ENCODE results near the gene NCR3LG1.
A peak's percentile ranks its signal among the peaks of the same experiment; 100 is the strongest.

Gene NCR3LG1, protein sequence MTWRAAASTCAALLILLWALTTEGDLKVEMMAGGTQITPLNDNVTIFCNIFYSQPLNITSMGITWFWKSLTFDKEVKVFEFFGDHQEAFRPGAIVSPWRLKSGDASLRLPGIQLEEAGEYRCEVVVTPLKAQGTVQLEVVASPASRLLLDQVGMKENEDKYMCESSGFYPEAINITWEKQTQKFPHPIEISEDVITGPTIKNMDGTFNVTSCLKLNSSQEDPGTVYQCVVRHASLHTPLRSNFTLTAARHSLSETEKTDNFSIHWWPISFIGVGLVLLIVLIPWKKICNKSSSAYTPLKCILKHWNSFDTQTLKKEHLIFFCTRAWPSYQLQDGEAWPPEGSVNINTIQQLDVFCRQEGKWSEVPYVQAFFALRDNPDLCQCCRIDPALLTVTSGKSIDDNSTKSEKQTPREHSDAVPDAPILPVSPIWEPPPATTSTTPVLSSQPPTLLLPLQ

DNA sequence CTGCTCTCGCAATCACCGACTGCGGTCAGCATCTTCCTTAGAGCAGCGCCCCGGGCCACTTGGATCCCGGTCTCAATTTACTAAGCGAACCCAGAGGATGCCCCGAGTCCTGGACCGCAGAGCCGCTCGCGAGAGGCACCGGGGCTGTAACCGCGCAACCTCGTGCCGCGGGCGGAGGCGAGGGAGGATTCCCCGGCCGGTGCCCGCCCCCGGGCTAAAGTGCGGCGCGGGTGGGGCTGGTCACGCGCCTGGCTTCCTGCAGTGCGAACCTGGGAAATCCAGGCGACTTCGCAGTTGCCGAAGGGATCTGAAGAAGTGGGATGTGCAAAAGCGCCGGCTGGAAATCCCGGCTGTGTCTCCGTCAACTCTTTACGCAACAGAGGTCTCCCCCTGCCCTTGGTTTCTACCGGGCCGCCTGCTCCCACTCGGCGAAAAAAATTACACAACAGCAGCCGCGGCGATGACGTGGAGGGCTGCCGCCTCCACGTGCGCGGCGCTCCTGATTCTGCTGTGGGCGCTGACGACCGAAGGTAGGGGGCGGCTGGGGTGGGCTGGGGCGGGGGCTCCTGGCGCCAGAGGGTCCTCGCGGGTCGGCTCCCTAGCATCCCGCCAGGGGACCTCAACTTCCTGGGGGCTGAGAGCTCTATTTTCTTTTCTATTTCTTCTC, at the start of gene NCR3LG1:
Gene NCR3LG1 (plus strand): TSS at position 291 of the 667 bp plus-strand sequence. CDS start 170 bp downstream, at position 461.
- peak; percentile 75 for DNase-seq

DNA sequence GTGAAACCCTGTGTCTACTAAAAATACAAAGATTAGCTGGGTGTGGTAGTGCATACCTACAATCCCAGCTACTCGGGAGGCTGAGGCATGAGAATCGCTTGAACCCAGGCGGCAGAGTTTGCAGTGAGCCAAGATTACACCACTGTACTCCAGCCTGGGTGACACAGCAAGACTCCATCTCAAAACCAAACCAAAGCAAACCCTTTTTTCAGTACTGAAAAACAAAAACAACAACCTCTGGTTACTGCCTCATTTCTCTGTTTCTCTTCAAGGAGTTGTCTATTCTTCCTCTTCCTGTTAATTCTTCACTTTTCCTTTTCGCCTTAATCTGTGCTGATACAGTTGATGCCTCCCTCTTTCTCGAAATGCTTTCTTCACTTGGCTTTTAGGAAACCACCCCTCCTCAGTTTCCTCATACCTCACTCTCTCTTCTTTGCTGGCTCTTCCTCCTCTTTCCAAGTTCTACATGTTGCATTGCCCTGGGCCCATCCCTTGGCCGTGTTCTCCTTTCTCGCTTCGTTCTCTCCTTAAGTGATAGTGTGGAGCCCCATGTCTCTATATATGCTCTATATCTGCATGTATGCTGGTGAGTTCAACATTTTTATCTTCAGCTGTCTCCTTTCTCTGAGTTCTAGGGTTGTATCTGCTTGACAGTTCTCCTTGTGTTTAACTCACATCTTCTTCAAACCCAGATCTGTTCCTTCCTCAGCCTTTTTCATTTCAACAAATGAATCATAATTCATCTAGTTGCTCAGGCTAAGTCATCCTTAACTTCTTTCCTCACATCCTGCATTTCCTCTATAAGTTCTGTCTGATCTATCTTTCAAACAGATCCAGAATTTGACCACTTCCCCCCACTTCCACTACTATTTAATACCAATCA, 38.0 kb upstream of the NCR3LG1 start:
- no peak for DNase-seq

GRCh38 chr11:17314232-17314547, 37.4 kb upstream of the NCR3LG1 start:
- peak; percentile 20 for DNase-seq

GRCh38 chr11:17314904-17315426, 36.6 kb upstream of the NCR3LG1 start:
- no peak for DNase-seq

- DNase-seq = no peak
These were observed 22.6 kb upstream of the NCR3LG1 start for GRCh38 chr11:17328871-17329494.

DNA sequence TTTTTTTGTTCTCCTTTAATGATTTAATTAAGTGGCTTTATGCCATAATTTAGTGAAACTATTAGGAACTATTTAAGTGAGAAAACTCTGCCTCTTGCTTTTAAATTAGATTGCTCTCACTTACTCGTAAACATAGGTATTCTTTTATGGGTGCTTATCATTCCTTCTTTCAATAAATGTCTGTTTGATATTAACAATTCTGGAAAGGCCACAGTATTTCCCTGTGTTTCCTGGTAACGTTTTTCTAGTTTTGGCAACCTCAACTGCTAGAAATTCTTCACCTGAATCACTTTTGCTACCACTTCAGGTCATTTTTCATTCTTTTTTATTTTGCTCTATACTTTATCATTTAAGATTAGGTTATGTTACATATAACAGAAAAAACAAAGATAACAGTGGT, 19.9 kb upstream of the NCR3LG1 start:
- DNase-seq = no peak

DNA sequence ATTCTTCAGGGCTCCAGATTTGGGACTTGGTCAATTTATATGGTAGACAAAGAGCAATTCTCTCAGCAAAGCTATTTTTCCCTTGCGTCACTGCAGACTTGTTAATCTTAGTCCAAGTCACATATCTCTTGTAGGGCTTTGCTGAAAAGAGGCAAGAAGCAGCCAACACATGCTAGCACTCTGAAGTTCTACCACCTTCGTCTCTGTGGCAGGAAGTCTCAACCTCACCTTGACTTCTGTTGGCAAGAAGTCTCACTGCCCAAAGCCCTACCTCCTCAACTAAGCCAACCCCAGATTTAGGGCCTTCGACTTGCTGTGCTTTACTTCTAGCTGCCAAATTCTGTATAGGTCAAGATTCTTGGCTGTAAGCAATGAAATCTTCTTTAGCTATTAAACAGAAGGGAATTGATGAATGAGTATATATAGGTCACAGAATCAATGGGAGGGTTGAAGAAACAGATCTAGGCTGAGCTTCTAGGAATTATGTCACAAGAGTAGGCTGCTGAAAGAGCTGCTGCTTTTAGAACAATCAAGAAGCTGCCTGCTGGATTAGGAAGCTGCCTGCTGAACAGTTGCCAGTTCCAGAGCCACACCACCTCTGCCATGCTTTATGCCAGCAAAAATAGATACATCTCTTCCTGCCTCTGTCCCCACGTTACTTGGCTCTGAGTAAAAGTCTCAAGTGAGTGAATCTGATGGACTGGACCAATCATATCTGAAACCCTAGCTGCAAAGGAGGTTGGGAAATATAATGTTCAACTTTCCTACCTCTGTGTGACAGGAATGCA, 17.6 kb upstream of the NCR3LG1 start:
- no peak for DNase-seq

- no peak for DNase-seq
These were observed 8.3 kb upstream of the NCR3LG1 start for GRCh38 chr11:17343257-17343656.

GRCh38 chr11:17343907-17344306, 7.7 kb upstream of the NCR3LG1 start:
- no peak for DNase-seq

GRCh38 chr11:17347676-17348075, 3.9 kb upstream of the NCR3LG1 start:
- no peak for DNase-seq

GRCh38 chr11:17350455-17351171, 987 bp upstream of the NCR3LG1 start:
- no peak for DNase-seq

- DNase-seq = no peak
These were observed 459 bp upstream of the NCR3LG1 start for GRCh38 chr11:17351172-17351509.

- DNase-seq = peak; percentile 93
These were observed 1.6 kb downstream of the NCR3LG1 start for GRCh38 chr11:17352950-17353820.

- DNase-seq = no peak
These were observed 2.4 kb downstream of the NCR3LG1 start for GRCh38 chr11:17353821-17354600.

DNA sequence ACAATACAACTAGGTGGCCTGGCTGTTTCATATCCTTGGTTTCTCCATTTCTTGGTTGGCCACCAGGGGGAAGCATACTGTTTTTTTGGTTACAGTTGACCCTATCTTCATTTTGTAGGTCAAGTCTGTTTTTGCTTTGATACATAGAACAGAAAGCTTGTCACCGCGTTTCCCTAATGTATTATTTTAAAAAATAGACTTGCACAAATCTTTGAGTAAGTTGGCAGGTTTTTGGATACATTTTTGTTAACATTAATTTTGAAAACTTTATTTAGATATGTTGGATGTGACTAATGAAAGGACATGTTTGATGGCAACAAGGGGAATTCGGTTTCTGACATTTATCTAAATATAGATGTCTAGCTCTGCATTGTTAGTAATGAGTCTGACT, 3.0 kb downstream of the NCR3LG1 start:
- peak; percentile 92 for DNase-seq

DNA sequence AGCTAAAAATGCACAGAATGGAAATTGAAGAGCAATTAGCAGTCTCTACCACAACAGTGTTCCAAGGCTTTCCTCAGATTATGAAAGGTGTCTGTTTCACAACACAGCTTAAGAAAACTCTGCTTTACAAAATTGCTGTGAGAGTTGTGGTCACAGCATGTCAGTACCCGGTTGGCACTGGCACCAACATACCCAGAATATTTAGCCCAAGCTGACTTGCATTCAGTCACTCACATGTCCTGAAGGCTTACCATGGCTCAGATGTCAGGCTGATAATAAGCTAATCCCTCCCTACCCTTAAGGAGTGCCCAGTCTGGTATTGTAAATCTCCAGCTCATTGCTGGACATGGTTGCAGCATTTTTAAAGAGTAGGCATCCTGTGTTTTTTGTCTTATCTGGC, 14.9 kb downstream of the NCR3LG1 start:
- no peak for DNase-seq

DNA sequence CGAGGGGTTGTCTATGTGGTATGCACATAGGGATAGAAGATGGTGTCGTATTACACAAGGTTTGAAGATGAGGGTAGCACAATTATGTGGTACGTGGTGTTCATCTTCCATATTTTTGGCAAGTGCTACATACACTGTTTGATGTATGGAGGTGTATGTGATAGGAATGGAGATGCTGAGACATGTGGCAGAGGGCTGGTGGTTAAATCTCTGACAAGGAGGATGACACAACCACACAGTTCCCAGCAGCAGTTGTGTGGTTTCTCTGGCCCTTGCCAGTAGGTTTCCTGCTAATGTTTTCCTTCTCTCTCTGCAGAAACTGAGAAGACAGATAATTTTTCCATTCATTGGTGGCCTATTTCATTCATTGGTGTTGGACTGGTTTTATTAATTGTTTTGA, 17.0 kb downstream of the NCR3LG1 start:
- DNase-seq = no peak

GRCh38 chr11:17369094-17369493, 17.5 kb downstream of the NCR3LG1 start:
- DNase-seq = no peak

DNA sequence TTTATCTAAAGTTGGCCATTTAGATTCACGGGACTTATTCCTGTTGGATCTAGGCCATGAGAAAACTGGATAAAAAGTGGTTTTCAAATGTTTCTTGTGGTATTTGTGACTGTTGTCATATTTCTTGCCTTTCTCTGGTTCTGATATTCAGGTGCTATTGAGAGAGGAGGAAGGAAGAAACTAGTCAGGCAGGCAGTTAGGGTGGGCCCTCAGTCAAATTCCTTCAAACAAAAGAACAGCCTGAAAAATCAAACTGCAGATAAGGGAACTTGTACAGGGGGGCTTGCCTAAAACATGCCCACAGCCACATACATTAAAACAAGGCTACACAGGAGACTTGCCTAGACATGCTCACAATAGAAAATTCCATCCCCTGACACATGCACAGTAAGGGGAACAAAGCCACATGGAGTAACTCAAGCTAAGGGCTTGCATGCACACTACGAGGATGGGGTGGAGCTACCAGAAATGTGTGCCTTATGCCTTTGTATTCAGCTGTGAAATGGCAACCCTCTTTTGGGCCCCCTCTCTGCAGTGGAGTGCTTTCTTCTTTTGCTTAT, 18.2 kb downstream of the NCR3LG1 start:
- no peak for DNase-seq
